Gastroesophageal sphincter (tissue), 3 donors: Measurements from ENCODE around the gene ACBD6.

Experiments used
- EP300 ChIP-seq: sonication (generic); formaldehyde crosslinking; IDR thresholded peaks from one replicate; pipeline ENCODE4 v1.6.1; 2017; ENCODE audit warnings: antibody characterized with exemption, mild to moderate bottlenecking
- POLR2A ChIP-seq, 2 donors: fragments of 450-650 bp; IDR thresholded peaks; one replicate each; pipeline ENCODE4 v1.6.1; 2017; ENCODE audit warnings: antibody characterized with exemption in 2 of 2, mild to moderate bottlenecking in 2 of 2, moderate library complexity in 1 of 2
- POLR2AphosphoS5 ChIP-seq: sonication (generic); formaldehyde crosslinking; IDR thresholded peaks from one replicate; pipeline ENCODE4 v1.6.1; 2017; ENCODE audit warnings: antibody characterized with exemption
- TF ChIP-seq, protein P1 (sequence below), 4 experiments: fragments of 200-600 bp in 2 of 4; fragments of 450-650 bp in 2 of 4; sonication (generic) in 1 of 4; IDR thresholded peaks; one replicate each; pipeline ENCODE4 v1.5.1; 2017 to 2019; ENCODE audit warnings: antibody characterized with exemption in 4 of 4, mild to moderate bottlenecking in 2 of 4, moderate library complexity in 2 of 4

- TF ChIP-seq, protein P1, sequence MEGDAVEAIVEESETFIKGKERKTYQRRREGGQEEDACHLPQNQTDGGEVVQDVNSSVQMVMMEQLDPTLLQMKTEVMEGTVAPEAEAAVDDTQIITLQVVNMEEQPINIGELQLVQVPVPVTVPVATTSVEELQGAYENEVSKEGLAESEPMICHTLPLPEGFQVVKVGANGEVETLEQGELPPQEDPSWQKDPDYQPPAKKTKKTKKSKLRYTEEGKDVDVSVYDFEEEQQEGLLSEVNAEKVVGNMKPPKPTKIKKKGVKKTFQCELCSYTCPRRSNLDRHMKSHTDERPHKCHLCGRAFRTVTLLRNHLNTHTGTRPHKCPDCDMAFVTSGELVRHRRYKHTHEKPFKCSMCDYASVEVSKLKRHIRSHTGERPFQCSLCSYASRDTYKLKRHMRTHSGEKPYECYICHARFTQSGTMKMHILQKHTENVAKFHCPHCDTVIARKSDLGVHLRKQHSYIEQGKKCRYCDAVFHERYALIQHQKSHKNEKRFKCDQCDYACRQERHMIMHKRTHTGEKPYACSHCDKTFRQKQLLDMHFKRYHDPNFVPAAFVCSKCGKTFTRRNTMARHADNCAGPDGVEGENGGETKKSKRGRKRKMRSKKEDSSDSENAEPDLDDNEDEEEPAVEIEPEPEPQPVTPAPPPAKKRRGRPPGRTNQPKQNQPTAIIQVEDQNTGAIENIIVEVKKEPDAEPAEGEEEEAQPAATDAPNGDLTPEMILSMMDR (IDR thresholded peaks at IDR 0.05), result no peak
- no peak for TF ChIP-seq EP300
- TF ChIP-seq POLR2AphosphoS5, result no peak
- TF ChIP-seq POLR2A (IDR thresholded peaks at IDR 0.05), result no peak
Measured at GRCh38 chr1:180278194-180278515, 224.2 kb downstream of the ACBD6 start.
